Eye (tissue), 1 donor: ENCODE results near the gene DRC7.
A peak's percentile ranks its signal among the peaks of the same experiment; 100 is the strongest.
"Not testable (repeated sequence)": the region's sequence is repeated elsewhere in the genome, so short reads cannot be mapped to it uniquely, and the experiment has no call there.

Source experiments
- DNase-seq: peaks from one replicate; pipeline ENCODE4 v3.0.0-alpha.2; 2015

Gene DRC7

DNA sequence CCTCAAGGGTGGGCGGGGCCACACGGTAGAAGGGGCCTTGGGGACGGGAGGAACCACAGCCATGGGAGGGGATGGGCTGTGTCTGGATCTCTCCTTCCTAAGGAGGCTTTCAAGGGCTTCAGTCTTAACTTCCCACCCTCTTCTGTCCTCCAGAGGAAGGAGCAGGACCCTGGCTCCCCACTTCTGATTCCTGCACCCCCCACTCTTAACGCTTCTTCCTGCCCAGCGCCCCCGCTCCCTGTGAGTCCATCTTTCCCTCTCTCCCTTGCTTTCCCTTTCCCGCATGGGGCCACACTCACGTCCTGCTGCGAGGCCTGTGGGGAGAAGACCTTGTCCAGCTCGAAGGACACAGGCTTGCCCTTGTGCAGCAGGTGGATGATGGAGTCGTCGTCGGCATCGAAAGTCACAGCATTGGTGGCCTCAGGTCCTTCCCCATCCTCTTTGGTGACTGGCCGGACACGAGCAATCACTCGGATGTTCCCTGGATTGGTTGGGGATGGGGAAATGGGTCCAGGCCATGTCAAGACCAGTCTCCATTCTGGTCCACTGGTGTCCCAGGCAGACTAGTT, 70.6 kb downstream of the DRC7 start:
- DNase-seq: no peak

DNA sequence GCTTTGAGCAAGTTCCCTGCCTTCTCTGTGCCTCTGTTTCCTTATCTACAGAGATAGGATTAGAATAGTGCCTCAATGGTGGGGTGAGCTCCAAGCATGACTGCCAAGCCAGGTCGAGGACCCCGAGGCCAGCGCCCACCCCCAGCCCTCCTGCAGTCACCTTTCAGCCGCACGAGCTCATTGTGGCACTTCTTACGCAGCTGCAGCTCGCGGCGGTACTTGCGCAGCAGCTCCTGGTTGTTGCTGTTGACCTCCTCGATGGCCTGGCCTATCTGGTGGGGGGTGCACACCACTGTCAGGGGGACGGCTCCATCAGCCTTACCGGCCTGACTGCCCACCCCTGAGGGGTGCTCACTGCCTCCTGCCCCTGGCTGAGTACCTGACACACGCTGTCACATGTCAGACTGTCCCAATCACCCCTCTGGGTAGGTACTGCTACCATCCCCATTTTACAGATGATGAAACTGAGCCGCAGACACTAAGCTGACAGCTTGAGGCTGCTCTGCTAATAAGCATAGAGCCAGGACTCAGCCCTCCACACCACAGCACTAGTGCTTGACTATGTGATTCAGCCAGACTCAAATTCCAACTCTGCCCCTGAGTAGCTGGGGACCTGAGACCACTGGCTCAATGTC, 72.2 kb downstream of the DRC7 start:
- no peak for DNase-seq

DNA sequence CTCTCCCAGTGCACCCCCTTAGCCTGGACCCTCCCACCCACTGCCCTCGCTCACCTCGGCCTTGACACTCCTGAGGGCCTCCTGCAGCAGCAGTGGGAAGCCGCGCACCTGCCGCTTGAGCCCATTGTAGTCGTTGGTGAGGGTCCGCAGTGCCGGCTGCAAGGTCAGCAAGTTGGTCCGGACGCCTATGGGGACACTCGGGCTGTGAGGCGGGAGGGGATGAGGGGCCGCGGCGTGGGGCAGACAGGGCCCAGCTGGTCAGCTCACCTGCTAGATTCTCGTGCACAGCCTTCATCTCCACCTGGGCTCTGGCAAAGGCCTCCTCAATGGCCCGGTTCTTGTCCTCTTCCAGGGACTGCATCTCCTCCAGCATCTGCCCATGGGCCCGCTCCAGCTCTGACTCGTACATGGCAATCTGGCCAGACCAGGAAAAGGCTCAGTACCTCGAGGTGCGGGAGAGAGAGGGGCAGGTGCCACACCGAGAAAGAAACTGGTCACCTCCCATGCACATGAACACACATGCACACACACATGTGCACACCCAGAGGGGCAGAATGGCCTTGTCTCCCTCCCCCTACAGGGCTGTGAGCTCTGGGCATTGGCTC, 75.0 kb downstream of the DRC7 start:
- DNase-seq: no peak

DNA sequence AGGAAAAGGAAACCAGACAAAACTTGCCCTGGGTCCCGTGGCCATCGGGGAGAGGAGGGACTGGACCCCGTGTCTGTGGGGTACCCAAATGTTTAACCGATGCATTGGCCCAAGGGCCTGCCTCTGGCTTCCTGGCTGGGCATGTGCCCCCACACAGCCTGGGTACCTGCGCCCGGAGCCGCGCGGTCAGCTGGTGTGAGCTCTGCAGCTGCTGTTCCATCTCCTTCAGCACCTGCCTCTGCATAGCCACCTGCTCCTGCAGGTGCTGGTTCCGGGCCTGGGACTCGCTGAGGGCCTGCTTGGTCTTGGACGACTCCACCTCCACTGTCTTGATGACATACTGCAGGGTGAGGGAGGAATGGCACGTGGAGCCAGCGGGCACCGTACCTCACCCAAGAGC, 75.8 kb downstream of the DRC7 start:
- DNase-seq: no peak

DNA sequence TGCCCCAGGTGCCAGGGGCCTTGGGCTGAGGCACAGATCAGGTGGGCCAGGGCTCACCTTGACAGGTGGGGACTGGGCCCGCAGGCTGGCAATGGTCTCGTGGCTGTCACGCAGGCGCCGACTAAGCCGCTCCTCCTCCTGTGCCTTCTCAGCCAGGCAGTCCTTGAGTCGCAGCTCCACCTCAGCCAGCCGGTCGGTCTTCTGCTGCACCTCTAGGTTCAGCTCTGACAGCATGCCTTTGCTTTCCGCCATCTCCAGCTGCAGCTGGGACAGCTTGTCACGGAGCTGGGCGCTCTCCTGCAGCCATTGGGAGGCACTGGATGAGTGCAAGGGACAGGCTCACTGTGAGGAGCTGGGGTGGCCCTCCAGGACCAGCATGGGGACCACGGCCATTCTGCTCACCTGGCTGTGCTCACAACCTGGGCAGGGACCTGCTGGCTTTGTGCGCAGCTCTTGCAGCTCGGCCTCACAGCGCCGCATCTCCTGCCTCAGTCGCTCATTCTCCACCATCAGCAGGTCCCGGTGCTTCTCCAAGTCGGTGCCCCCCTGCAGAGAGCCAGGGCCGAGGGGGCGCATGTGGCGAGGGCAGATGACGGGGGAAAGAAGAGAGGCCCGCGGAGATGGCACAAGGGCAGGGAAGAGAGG, 76.7 kb downstream of the DRC7 start:
- DNase-seq: no peak

DNA sequence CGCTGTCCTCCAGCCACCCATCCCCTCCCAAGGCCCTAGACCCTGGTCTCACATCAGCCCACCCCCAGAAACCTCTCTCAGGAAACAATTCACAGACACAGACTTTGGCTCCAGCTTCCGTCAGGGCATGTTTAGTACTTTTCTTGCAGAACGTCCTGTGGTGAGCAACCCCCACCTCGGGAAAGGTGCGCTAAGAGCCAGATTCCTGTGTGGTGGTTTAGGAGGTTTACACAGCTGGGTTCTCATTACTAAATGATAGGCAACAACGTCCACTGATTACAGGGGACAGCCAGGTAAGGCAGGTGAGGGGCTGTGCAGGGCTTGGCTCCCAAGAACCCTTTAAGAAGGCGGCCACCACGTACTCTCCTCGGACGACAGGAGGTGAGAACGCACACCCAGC, 78.4 kb downstream of the DRC7 start:
- no peak for DNase-seq

DNA sequence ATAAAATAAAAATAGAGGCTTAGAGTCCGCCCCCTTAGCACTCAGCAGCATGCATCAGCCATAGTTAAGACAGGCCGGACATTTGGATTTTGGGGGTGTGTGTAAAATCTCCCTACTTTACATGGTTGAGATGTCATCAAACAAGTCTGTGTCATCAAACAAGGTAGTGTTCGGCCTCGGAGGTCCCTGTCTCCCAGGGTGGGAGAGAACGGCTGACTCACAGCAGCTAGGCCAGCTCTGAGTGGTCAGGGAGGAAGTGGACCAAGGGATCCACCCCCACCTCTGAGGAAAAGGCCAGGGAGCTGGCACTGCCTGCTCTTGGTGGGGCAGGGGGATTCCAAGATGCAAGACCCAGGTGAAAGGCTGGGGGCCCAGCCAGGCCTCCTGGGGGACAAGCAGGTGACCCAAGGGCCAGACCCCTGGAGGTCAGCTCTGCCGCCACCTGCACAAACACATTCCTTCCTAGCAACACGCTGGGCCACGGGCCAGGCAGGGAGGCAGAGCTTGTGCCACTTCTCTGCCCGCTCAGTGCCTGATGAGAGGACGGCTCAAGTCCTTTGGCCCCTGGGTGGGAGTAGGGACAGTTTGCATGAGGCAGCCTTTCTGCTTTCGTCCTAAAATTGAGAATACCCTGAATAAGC, 79.2 kb downstream of the DRC7 start:
- no peak for DNase-seq

DNA sequence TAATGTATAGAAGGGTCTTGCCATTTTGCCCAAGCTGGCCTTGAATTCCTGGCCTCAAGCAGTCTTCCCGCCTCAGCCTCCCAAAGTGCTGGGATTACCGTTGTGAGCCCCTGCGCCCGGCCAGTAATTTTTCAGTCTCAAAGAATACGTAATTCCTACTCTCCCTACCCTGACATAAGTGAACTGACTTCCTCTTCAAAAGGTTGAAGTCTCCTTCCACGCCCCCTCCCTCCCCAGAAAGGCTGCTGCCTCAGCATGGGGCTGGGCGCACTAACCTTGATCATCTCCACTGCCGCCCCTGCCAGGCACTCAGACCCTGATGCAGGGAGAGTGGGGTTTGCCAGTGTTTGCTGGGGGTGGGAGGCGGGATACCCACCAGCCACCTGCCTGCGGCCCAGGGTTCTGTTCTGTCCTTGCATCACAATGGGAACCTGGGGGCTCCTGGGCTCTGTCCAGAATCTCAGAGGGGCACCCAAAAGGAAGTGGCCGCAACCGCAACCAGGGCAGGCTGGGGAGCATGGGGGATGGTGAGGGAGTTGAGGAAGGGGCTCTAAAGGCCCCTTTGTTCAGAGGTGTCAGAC, 80.2 kb downstream of the DRC7 start:
- no peak for DNase-seq

DNA sequence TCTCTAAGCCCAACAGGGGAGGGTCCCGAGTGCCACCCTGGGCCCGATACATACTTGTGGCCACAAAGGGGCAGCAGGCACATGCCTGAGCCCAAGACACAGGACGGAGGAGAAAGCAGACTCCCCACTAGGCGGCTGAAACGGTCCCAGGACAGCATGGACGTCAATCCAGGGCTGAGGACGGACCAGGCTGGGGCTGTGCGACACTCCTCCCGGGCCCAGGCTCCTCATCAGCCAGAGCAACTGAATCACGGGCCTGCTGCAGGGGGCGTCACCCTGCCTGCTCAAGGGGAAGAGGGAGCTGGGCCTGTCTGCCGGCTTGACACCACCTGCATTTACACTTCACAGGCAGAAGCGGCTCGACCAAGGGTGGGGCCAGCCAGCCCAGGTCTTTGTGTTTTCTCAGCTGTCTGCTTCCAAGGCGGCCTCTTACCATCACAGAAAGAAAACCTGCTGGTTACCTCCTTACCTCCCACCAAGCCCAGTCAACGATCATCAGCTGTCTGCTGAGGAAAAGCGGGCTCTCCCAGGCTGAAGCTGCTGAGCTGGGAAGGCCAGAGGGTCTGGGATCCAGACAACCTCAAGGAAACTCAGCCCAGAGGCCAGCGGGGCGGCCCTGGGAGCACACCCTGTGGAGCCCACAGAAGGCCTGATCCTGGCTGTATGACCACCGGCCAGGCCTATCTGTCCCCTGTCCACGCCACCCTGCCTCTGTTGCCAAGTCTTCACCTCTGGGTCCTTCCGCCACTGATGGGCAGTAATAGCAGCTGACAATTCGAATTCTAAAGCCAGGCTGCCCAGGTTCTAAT, 81.3 kb downstream of the DRC7 start:
- peak; percentile 87 for DNase-seq

DNA sequence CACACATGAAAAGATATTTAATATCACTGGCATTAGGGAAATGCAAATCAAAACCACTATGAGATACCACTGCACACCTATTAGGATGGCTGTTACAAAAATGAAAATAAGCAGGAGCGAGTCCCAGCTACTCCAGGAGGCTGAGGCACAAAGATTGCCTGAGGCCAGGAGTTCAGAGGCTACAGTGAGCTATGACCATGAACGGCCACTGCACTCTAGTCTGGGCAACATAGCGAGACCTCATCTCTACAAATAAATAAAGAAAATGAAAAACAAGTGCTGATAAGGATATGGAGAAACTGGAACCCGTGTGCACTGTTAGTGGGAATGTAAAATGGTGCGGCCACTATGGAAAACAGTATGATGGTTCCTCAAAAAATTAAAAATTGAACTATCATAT, 84.1 kb downstream of the DRC7 start:
- no peak for DNase-seq

DNA sequence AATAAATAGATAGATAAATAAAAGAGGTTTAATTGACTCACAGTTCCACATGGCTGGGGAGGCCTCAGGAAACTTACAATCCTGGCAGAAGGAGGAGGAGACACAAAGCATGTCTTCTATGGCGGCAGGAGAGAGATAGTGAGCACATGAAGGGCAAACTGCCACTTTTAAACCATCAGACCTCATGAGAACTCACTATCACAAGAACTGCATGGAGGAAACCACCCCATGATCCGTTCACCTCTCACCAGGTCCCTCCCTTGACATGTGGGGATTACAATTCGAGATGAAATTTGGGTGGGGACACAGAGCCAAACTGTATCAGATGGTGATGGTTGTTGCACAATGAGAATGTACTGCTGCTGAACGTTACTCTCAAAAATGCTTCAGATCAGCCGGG, 85.2 kb downstream of the DRC7 start:
- DNase-seq: not testable (repeated sequence)

DNA sequence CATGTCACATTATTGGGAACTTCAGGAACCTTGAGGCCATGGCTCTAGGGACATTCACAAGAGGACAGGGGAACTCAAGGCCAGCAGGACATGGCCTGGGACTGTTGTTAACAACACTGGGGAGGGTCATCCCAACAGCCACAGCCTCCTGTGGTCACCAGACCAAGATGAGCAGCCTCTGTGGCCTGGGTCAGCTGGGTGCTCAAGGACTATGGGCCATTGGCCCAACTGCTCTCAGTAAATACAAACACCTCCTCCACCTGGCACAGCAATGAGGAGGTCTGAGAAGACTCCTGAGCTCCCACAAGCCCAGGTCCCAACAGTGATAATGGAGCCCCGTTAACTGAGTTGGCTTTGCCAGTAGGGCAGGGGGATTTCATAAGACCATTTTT, 86.7 kb downstream of the DRC7 start:
- DNase-seq: no peak
